DND-41 (cell line): ENCODE results near the gene ISCU.

ENCODE experiments used
- ATAC-seq: fragments of 200-7000 bp; cut with Tn5 transposase; 3 replicates; pipeline ENCODE4 v1.9.1; 2021; ENCODE audit warnings: low read depth; ENCODE audit not compliant: insufficient read depth
- DNase-seq: peaks from one replicate; pipeline ENCODE4 v3.0.0-alpha.2; 2020
- H2AFZ ChIP-seq: 2 replicates; pipeline ENCODE4 v1.6.0; 2012; ENCODE audit warnings: low read depth, low read length
- H3K27ac ChIP-seq: 2 replicates; pipeline ENCODE4 v1.5.1; 2012; ENCODE audit warnings: low read length, inconsistent platforms
- H3K27me3 ChIP-seq: fragments of 200-600 bp; sonication (generic); 2 replicates; pipeline ENCODE4 v1.6.0; 2012; ENCODE audit warnings: low read length, mild to moderate bottlenecking, inconsistent platforms; ENCODE audit not compliant: insufficient read depth, poor library complexity
- H3K36me3 ChIP-seq: 2 replicates; pipeline ENCODE4 v1.5.1; 2012; ENCODE audit warnings: low read length, inconsistent platforms; ENCODE audit not compliant: insufficient read depth
- H3K4me1 ChIP-seq: 2 replicates; pipeline ENCODE4 v1.5.1; 2012; ENCODE audit warnings: mild to moderate bottlenecking, low read length; ENCODE audit not compliant: insufficient read depth
- H3K4me2 ChIP-seq: 2 replicates; pipeline ENCODE4 v1.6.0; 2012; ENCODE audit warnings: mild to moderate bottlenecking, moderate library complexity, low read length, inconsistent platforms; ENCODE audit not compliant: insufficient read depth
- H3K4me3 ChIP-seq, 2 experiments: fragments of 200-600 bp in 1 of 2; shearing (Covaris generic) in 1 of 2; 2 replicates each; pipeline ENCODE4 v1.5.1; 2012 to 2016; ENCODE audit warnings: inconsistent platforms in 2 of 2, low read length in 2 of 2, mild to moderate bottlenecking in 2 of 2, low read depth in 1 of 2, moderate library complexity in 1 of 2
- H3K79me2 ChIP-seq: 2 replicates; pipeline ENCODE4 v1.6.0; 2012; ENCODE audit warnings: low read length, inconsistent platforms; ENCODE audit not compliant: insufficient read depth
- H3K9ac ChIP-seq: 2 replicates; pipeline ENCODE4 v1.6.0; 2012; ENCODE audit warnings: low read depth, mild to moderate bottlenecking, inconsistent platforms, low read length, moderate library complexity
- H3K9me3 ChIP-seq: 2 replicates; pipeline ENCODE4 v1.5.1; 2012; ENCODE audit warnings: low read length, moderate library complexity, mild to moderate bottlenecking, inconsistent platforms; ENCODE audit not compliant: insufficient read depth, severe bottlenecking
- H4K20me1 ChIP-seq: 2 replicates; pipeline ENCODE4 v1.6.0; 2012; ENCODE audit warnings: low read length; ENCODE audit not compliant: insufficient read depth
- EZH2 ChIP-seq: IDR thresholded peaks from 3 replicates; pipeline ENCODE4 v1.6.1; 2012; ENCODE audit warnings: borderline replicate concordance, low read depth, mild to moderate bottlenecking, moderate library complexity, low read length, inconsistent platforms; ENCODE audit not compliant: severe bottlenecking
- TF ChIP-seq, protein P1 (sequence below): IDR thresholded peaks from 2 replicates; pipeline ENCODE4 v1.5.1; 2012; ENCODE audit warnings: borderline replicate concordance, low read length, moderate library complexity, mild to moderate bottlenecking; ENCODE audit not compliant: poor library complexity, severe bottlenecking; ENCODE audit errors: extremely low read depth

ISCU gene

DNA sequence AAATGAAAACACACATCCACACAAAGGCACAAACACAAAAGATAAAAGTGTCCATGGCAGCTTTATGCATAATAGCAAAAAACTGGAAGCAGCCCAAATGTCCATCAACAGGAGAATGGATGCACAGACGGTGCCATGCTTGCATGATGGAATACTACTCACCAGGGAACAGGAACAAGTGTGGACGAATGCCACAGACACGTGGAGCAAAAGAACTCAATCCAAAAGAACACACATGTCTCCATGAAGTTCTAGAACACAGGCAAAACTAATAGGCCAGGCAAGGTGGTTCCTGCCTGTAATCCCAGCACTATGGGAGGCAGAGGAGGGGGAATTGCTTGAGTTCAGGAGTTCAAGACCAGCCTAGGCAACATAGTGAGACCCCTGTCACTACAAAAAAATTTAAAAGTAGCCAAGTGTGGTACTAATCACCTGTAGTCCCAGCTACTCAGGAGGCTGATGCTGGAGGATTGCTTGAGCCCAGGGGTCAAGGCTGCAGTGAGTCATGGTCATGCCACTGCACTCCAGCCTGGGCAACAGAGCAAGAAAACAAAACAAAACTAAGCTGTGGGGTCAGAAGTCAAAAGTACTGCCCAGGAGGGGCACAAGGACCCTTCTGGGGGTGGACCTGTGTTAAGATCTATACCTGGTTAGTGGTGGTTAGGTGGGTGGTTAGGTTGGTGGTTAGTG, 42.7 kb downstream of the ISCU start:
- H3K36me3 ChIP-seq, result no peaks in the 10 kb centered on the region
- no peaks in the 10 kb centered on the region for H4K20me1 ChIP-seq
- no peak; the same call in 2 of the 3 replicates for ATAC-seq
- H2AFZ ChIP-seq, result no peak overlapping the region
- H3K9ac ChIP-seq, result no peak overlapping the region
- no peak overlapping the region for H3K4me2 ChIP-seq
- no peaks in the 10 kb centered on the region for H3K9me3 ChIP-seq
- H3K27ac ChIP-seq, result no peak overlapping the region
- H3K4me1 ChIP-seq, result no peaks in the 10 kb centered on the region
- no peak for TF ChIP-seq EZH2
- TF ChIP-seq, protein P1, sequence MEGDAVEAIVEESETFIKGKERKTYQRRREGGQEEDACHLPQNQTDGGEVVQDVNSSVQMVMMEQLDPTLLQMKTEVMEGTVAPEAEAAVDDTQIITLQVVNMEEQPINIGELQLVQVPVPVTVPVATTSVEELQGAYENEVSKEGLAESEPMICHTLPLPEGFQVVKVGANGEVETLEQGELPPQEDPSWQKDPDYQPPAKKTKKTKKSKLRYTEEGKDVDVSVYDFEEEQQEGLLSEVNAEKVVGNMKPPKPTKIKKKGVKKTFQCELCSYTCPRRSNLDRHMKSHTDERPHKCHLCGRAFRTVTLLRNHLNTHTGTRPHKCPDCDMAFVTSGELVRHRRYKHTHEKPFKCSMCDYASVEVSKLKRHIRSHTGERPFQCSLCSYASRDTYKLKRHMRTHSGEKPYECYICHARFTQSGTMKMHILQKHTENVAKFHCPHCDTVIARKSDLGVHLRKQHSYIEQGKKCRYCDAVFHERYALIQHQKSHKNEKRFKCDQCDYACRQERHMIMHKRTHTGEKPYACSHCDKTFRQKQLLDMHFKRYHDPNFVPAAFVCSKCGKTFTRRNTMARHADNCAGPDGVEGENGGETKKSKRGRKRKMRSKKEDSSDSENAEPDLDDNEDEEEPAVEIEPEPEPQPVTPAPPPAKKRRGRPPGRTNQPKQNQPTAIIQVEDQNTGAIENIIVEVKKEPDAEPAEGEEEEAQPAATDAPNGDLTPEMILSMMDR, result no peak
- DNase-seq, result no peak
- H3K27me3 ChIP-seq, result no peaks in the 10 kb centered on the region
- no peak overlapping the region for H3K4me3 ChIP-seq
- no peaks in the 10 kb centered on the region for H3K79me2 ChIP-seq

DNA sequence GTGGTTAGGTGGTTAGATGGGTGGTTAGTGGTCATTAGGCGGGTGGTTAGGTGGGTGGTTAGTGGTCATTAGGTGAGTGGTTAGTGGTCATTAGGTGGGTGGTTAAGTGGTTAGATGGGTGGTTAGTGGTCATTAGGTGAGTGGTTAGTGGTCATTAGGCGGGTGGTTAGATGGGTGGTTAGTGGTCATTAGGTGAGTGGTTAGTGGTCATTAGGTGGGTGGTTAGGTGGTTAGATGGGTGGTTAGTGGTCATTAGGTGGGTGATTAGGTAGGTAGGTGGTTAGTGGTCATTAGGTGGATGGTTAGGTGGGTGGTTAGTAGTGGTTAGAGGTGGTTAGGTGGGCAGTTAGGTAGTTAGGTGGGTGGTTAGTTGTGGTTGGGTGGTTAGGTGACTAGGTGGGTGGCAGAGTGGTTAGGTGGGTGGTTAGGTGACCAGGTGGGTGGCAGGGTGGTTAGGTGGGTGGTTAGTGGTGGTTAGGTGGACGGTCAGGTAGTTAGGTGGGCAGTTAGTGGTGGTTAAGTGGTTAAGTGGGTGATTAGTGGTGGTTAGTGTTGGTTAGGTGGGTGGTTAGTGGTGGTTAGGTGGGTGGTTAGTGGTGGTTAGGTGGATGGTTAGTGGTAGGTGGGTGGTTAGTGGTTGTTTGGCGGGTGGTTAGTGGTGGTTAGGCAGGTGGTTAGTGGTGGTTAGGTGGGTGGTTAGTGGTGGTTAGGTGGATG, 43.5 kb downstream of the ISCU start:
- Histone ChIP-seq H3K27ac (no peak overlapping the region; the same call in 1 of the 2 replicates), H3K9me3 (no peaks in the 10 kb centered on the region), H2AFZ (no peak overlapping the region), H3K9ac (no peak overlapping the region), H4K20me1 (no peaks in the 10 kb centered on the region), H3K4me3 (no peak overlapping the region), H3K4me2 (no peak overlapping the region), H3K4me1 (no peaks in the 10 kb centered on the region), H3K79me2 (no peaks in the 10 kb centered on the region), H3K27me3 (no peaks in the 10 kb centered on the region), H3K36me3 (no peaks in the 10 kb centered on the region)
- TF ChIP-seq EZH2, result no peak
- TF ChIP-seq, protein P1, result no peak
- DNase-seq (no peak), ATAC-seq (no peak)

DNA sequence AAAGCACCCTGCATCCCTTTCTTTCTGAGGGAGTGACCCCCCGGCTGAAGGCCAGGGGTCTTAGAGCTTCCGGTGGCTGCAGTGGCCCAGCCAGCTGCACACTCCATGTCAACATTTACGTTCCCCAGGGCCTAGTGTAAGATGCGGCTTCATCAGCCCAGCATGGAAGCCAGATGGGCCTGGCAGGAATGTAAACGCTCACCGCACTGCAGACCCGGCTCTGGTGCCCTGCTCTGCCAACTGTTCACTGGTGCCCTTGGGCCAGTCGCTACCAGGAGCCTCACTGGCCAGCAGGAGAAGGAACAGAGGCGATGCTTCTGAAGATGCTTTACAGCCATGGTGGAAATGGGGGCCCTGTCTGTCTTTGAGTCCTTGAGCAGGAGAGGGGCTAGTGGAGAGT, 44.1 kb downstream of the ISCU start:
- no peak overlapping the region for H3K27ac ChIP-seq
- H3K36me3 ChIP-seq, result no peaks in the 10 kb centered on the region
- H3K27me3 ChIP-seq, result no peaks in the 10 kb centered on the region
- no peaks in the 10 kb centered on the region for H3K9me3 ChIP-seq
- H4K20me1 ChIP-seq, result no peaks in the 10 kb centered on the region
- no peak for DNase-seq
- no peak overlapping the region for H3K4me3 ChIP-seq
- H3K4me2 ChIP-seq, result no peak overlapping the region
- H3K79me2 ChIP-seq, result no peaks in the 10 kb centered on the region
- H2AFZ ChIP-seq, result no peak overlapping the region
- H3K9ac ChIP-seq, result no peak overlapping the region
- TF ChIP-seq EZH2, result no peak
- no peak for ATAC-seq
- H3K4me1 ChIP-seq, result no peaks in the 10 kb centered on the region

DNA sequence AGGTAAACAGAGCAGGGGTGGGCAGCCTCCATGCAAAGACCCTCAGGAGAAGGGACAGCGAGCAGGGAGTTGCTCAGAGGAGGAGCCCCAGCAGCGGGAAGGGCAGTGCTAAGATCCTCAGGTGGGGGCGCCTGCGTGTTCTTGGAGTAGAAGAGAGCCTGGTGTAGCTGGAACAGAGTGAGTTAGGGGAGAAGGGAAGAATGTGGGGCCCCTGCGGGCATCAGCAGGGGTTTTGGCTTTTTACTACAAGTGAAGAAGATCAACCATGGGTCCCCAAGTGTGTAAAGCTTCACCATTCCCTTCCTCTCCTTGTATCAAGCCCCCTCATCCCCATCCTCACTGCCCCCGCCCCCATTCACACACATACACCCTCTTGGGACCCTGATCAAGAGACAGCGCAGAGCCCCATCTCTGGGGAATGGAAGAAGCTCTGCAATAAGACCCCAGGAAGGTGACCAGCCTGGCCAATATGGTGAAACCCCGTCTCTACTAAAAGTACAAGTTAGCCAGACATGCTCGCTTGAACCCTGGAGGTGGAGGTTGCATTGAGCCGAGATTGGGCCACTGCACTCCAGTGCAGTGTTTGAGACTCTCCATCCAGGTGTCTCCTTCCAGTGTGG, 45.7 kb downstream of the ISCU start:
- no peaks in the 10 kb centered on the region for H3K4me1 ChIP-seq
- ATAC-seq, result no peak
- H3K27ac ChIP-seq, result no peak overlapping the region
- no peaks in the 10 kb centered on the region for H3K9me3 ChIP-seq
- TF ChIP-seq, protein P1, result no peak
- TF ChIP-seq EZH2, result no peak
- no peak overlapping the region for H3K4me2 ChIP-seq
- H3K4me3 ChIP-seq, result no peak overlapping the region
- H3K79me2 ChIP-seq, result no peaks in the 10 kb centered on the region
- H2AFZ ChIP-seq, result no peak overlapping the region
- no peaks in the 10 kb centered on the region for H3K36me3 ChIP-seq
- H3K27me3 ChIP-seq, result no peaks in the 10 kb centered on the region
- H3K9ac ChIP-seq, result no peak overlapping the region
- no peak for DNase-seq
- no peaks in the 10 kb centered on the region for H4K20me1 ChIP-seq
